Ectodermal cell (in vitro differentiated cells): ENCODE results near the gene TLL2.
A peak's percentile ranks its signal among the peaks of the same experiment; 100 is the strongest.

Experiments
- H3K27ac ChIP-seq: 2 replicates; pipeline ENCODE4 v1.7.0; 2013; ENCODE audit warnings: mild to moderate bottlenecking, low read depth, low read length; ENCODE audit not compliant: insufficient read depth, poor library complexity, severe bottlenecking
- H3K27me3 ChIP-seq: 2 replicates; pipeline ENCODE4 v1.7.0; 2013; ENCODE audit warnings: mild to moderate bottlenecking, low read length; ENCODE audit not compliant: insufficient read depth, control insufficient read depth, poor library complexity, severe bottlenecking
- H3K36me3 ChIP-seq: one replicate; pipeline ENCODE4 v1.7.0; 2013; ENCODE audit warnings: low read length; ENCODE audit not compliant: control insufficient read depth, insufficient read depth
- H3K4me1 ChIP-seq: one replicate; pipeline ENCODE4 v1.7.0; 2013; ENCODE audit warnings: low read length; ENCODE audit not compliant: control insufficient read depth, insufficient read depth
- H3K4me3 ChIP-seq: 2 replicates; pipeline ENCODE4 v1.7.0; 2013; ENCODE audit warnings: low read depth, low read length, control low read depth; ENCODE audit not compliant: insufficient read depth
- H3K9me3 ChIP-seq: 2 replicates; pipeline ENCODE4 v1.7.0; 2013; ENCODE audit warnings: mild to moderate bottlenecking, low read length, moderate library complexity; ENCODE audit not compliant: control insufficient read depth
- WGBS, 2 experiments: methylation state at CpG; one replicate each; pipeline ENCODE4 v1.1.7; 2013; ENCODE audit warnings: missing lambda C conversion rate in 2 of 2; 5-methylcytosine and 5-hydroxymethylcytosine counted together

The TLL2 gene

GRCh38 chr10:96536129-96536528, 22.4 kb upstream of the TLL2 start:
- no peak overlapping the region for H3K4me3 ChIP-seq
- 86% methylated on average over 1 of the region's 1 CpG; no CpG with 5 or more reads in 1 of the 2 experiments for WGBS, 2 experiments
- no peak overlapping the region for H3K27ac ChIP-seq
- H3K27me3 ChIP-seq: no peaks in the 10 kb centered on the region
- no peaks in the 10 kb centered on the region for H3K4me1 ChIP-seq
- H3K9me3 ChIP-seq: no peaks in the 10 kb centered on the region
- H3K36me3 ChIP-seq: peaks cover 8% of the 10 kb centered on the region

GRCh38 chr10:96532523-96532922, 18.8 kb upstream of the TLL2 start:
- no peaks in the 10 kb centered on the region for H3K27me3 ChIP-seq
- no peak overlapping the region for H3K27ac ChIP-seq
- H3K4me3 ChIP-seq: no peak overlapping the region
- no peaks in the 10 kb centered on the region for H3K4me1 ChIP-seq
- no peaks in the 10 kb centered on the region for H3K9me3 ChIP-seq
- peaks cover 3% of the 10 kb centered on the region for H3K36me3 ChIP-seq
- no CpG with 5 or more reads among the region's 1 CpG for WGBS, 2 experiments

- no peak overlapping the region for H3K27ac ChIP-seq
- peaks cover 8% of the 10 kb centered on the region for H3K36me3 ChIP-seq
- no peaks in the 10 kb centered on the region for H3K4me1 ChIP-seq
- no peaks in the 10 kb centered on the region for H3K9me3 ChIP-seq
- H3K27me3 ChIP-seq: no peaks in the 10 kb centered on the region
- WGBS, 2 experiments: 90 to 96% methylated on average over 5 of the region's 6 CpGs
- no peak overlapping the region for H3K4me3 ChIP-seq
Observed at GRCh38 chr10:96529634-96530279, 16.0 kb upstream of the TLL2 start.

GRCh38 chr10:96524741-96525140, 11.0 kb upstream of the TLL2 start:
- WGBS, 2 experiments: 91% methylated on average over 1 of the region's 1 CpG; no CpG with 5 or more reads in 1 of the 2 experiments
- peaks cover 15% of the 10 kb centered on the region for H3K36me3 ChIP-seq

GRCh38 chr10:96517284-96517683, 3.6 kb upstream of the TLL2 start:
- peaks cover 11% of the 10 kb centered on the region for H3K36me3 ChIP-seq
- peaks cover 35% of the 10 kb centered on the region for H3K27me3 ChIP-seq
- no peak overlapping the region for H3K4me3 ChIP-seq
- peaks cover 2% of the 10 kb centered on the region for H3K4me1 ChIP-seq
- H3K9me3 ChIP-seq: no peaks in the 10 kb centered on the region
- no peak overlapping the region for H3K27ac ChIP-seq
- 86 to 94% methylated on average over 1 of the region's 1 CpG for WGBS, 2 experiments

More at GRCh38 chr10:96524741-96525140, 11.0 kb upstream of the TLL2 start:
- Histone ChIP-seq H3K27ac (no peak overlapping the region), H3K9me3 (no peaks in the 10 kb centered on the region), H3K4me3 (no peak overlapping the region), H3K4me1 (no peaks in the 10 kb centered on the region), H3K27me3 (no peaks in the 10 kb centered on the region)

- Histone ChIP-seq H3K27ac (no peak overlapping the region), H3K4me1 (peaks cover 12% of the 10 kb centered on the region), H3K4me3 (no peak overlapping the region), H3K9me3 (no peaks in the 10 kb centered on the region), H3K27me3 (peaks cover 45% of the 10 kb centered on the region), H3K36me3 (peaks cover 4% of the 10 kb centered on the region)
- WGBS, 2 experiments: 86 to 92% methylated on average over 2 of the region's 2 CpGs
Observed at GRCh38 chr10:96516337-96516736, 2.6 kb upstream of the TLL2 start.

GRCh38 chr10:96513305-96513697, 425 bp downstream of the TLL2 start:
- 0% methylated on average over 31 of the region's 31 CpGs for WGBS, 2 experiments
- H3K9me3 ChIP-seq: no peaks in the 10 kb centered on the region
- peaks cover 17% of the 10 kb centered on the region for H3K4me1 ChIP-seq
- H3K27me3 ChIP-seq: peaks cover 46% of the 10 kb centered on the region
- peak overlapping the region; percentile 66 for H3K27ac ChIP-seq
- H3K36me3 ChIP-seq: no peaks in the 10 kb centered on the region
- H3K4me3 ChIP-seq: peak overlapping the region; percentile 55

- H3K9me3 ChIP-seq: no peaks in the 10 kb centered on the region
- H3K27me3 ChIP-seq: peaks cover 46% of the 10 kb centered on the region
- 1% methylated on average over 65 of the region's 65 CpGs for WGBS, 2 experiments
- H3K27ac ChIP-seq: no peak overlapping the region
- peak overlapping the region; percentile 55 for H3K4me3 ChIP-seq
- peaks cover 17% of the 10 kb centered on the region for H3K4me1 ChIP-seq
- H3K36me3 ChIP-seq: no peaks in the 10 kb centered on the region
Observed at GRCh38 chr10:96512524-96513304, 1.0 kb downstream of the TLL2 start.

GRCh38 chr10:96511044-96511945, 2.4 kb downstream of the TLL2 start:
- Histone ChIP-seq H3K27ac (no peak overlapping the region), H3K27me3 (peaks cover 46% of the 10 kb centered on the region), H3K4me3 (no peak overlapping the region), H3K9me3 (no peaks in the 10 kb centered on the region), H3K4me1 (peaks cover 17% of the 10 kb centered on the region), H3K36me3 (no peaks in the 10 kb centered on the region)
- 37 to 40% methylated on average over 7 of the region's 7 CpGs for WGBS, 2 experiments
